ENCODE data around the gene SFRP5.

- TF ChIP-seq CTCF (IDR thresholded peaks at IDR 0.05) = no peak
- no peak for TF ChIP-seq EZH2 (IDR thresholded peaks at IDR 0.05)
- TF ChIP-seq EZH2phosphoT487 (IDR thresholded peaks at IDR 0.05) = no peak
These were observed 33.5 kb upstream of the SFRP5 start for GRCh38 chr10:97805096-97805884.
